IMR-90 (cell line): ENCODE measurements around the gene TMIGD1.

Experiments
- NFE2L2 ChIP-seq: fragments of 150-350 bp; IDR thresholded peaks from 2 replicates; pipeline ENCODE4 v1.6.1; 2016; ENCODE audit warnings: low read depth, mild to moderate bottlenecking, low read length
- POLR2A ChIP-seq: IDR thresholded peaks from 2 replicates; pipeline ENCODE4 v1.6.1; 2012; ENCODE audit warnings: mild to moderate bottlenecking, low read depth, low read length
- RFX5 ChIP-seq: IDR thresholded peaks from 2 replicates; pipeline ENCODE4 v1.8.0; 2012; ENCODE audit warnings: low read depth, mild to moderate bottlenecking, low read length, moderate library complexity
- TF ChIP-seq, protein P1 (sequence below): conservative IDR thresholded peaks from 2 replicates; pipeline ENCODE4 v1.5.1; 2012; ENCODE audit warnings: mild to moderate bottlenecking, low read depth, low read length, improper control_type of control experiment

DNA sequence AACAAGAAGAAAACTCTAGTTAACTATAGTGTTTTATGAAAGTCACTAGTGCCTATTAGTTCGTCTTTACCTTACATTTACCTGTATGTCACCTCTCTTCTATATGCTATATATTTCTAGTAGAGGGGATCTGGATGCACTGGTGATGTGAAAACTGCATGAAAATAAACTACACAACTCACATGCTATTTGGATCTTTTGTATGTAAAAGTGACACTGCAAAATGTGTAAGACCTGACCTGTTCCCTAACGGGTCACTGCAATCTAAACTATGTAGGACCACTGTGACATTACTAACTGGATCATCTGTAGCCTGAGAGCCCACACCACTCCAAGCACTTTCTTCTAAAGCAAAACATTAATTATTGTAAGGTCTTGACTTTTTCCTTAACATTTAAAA, 43.8 kb downstream of the TMIGD1 start:
- TF ChIP-seq POLR2A: no peak
- TF ChIP-seq, protein P1, sequence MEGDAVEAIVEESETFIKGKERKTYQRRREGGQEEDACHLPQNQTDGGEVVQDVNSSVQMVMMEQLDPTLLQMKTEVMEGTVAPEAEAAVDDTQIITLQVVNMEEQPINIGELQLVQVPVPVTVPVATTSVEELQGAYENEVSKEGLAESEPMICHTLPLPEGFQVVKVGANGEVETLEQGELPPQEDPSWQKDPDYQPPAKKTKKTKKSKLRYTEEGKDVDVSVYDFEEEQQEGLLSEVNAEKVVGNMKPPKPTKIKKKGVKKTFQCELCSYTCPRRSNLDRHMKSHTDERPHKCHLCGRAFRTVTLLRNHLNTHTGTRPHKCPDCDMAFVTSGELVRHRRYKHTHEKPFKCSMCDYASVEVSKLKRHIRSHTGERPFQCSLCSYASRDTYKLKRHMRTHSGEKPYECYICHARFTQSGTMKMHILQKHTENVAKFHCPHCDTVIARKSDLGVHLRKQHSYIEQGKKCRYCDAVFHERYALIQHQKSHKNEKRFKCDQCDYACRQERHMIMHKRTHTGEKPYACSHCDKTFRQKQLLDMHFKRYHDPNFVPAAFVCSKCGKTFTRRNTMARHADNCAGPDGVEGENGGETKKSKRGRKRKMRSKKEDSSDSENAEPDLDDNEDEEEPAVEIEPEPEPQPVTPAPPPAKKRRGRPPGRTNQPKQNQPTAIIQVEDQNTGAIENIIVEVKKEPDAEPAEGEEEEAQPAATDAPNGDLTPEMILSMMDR: no peak
- no peak for TF ChIP-seq NFE2L2
- no peak for TF ChIP-seq RFX5
